HCT116 (cell line): ENCODE results near the gene RFX8. TPM values are rescaled to one million over a fixed set of nuclear protein-coding genes. Genes with fewer than 3 reads are reported as not detected.

Experiments
- ATAC-seq: fragments of 200-7000 bp; cut with Tn5 transposase; 2 replicates; pipeline ENCODE4 v1.9.1; 2020; ENCODE audit warnings: mild to moderate bottlenecking, moderate library complexity
- BruUV-seq: library from RNA; stranded (reverse); fragments of 400-500 nt; replicated peaks from 2 replicates; lab custom pipeline; 2021; lab: Mats Ljungman, UMichigan
- CTCF ChIA-PET: fragments of 300-600 bp; sonication (Branson Sonifier 250); formaldehyde crosslinking; loops from one replicate; lab custom pipeline; 2021; ENCODE audit warnings: antibody characterized with exemption; lab: Charles Lee
- POLR2A ChIA-PET: fragments of 300-600, 350-600 bp; sonication (Branson Sonifier 250); formaldehyde crosslinking; loops from one replicate; lab custom pipeline; 2021; ENCODE audit warnings: antibody characterized with exemption; lab: Charles Lee
- RAD21 ChIA-PET, 2 experiments: fragments of 300-600 bp; sonication (Branson Sonifier 250); formaldehyde crosslinking; loops; one replicate each; lab custom pipeline; 2023; ENCODE audit warnings: low total read pairs in 2 of 2; ENCODE audit not compliant: uncharacterized antibody in 2 of 2, unreplicated experiment in 2 of 2, low non-redundant PET in 1 of 2; lab: Charles Lee
- DNase-seq: peaks from one replicate; pipeline ENCODE4 v3.0.0-alpha.2; 2010; ENCODE audit warnings: low read depth, low spot score
- H2AFZ ChIP-seq: fragments of 200-600 bp; shearing (Covaris generic), sonication (generic); 2 replicates; pipeline ENCODE4 v1.6.1; 2017; ENCODE audit warnings: low read depth, mixed run types, mixed read lengths, antibody characterized with exemption, low read length; ENCODE audit not compliant: poor library complexity, severe bottlenecking
- H3K27ac ChIP-seq: 2 replicates; pipeline ENCODE4 v1.5.1; 2012; ENCODE audit warnings: low read depth, low read length
- H3K27me3 ChIP-seq: fragments of 200-600 bp; sonication (generic); 2 replicates; pipeline ENCODE4 v1.6.1; 2016; ENCODE audit warnings: mixed run types, low read length, mixed read lengths; ENCODE audit not compliant: insufficient read depth
- H3K36me3 ChIP-seq, 2 experiments: fragments of 200-500 bp in 1 of 2; fragments of 200-600 bp in 1 of 2; sonication (Bioruptor generic) in 1 of 2; sonication (generic) in 1 of 2; 2 replicates each; pipeline versions ENCODE4 v1.5.1 to v1.6.1; 2014 to 2016; ENCODE audit warnings: low read length in 2 of 2, inconsistent platforms in 1 of 2, mixed read lengths in 1 of 2, mixed run types in 1 of 2; ENCODE audit not compliant: insufficient read depth in 2 of 2, control insufficient read depth in 1 of 2
- H3K4me1 ChIP-seq, 2 experiments: fragments of 200-600 bp in 1 of 2; sonication (generic) in 1 of 2; 2 replicates each; pipeline versions ENCODE4 v1.5.1 to v1.6.1; 2012 to 2017; ENCODE audit warnings: low read length in 2 of 2, inconsistent platforms in 1 of 2, mild to moderate bottlenecking in 1 of 2, mixed read lengths in 1 of 2, mixed run types in 1 of 2, moderate library complexity in 1 of 2; ENCODE audit not compliant: insufficient read depth in 2 of 2, control insufficient read depth in 1 of 2
- H3K4me2 ChIP-seq: fragments of 200-600 bp; sonication (generic); 2 replicates; pipeline ENCODE4 v1.6.1; 2017; ENCODE audit warnings: mixed run types, low read length, mixed read lengths
- H3K4me3 ChIP-seq, 2 experiments: fragments of 200-600 bp in 1 of 2; sonication (generic) in 1 of 2; replicated peaks in 1 of 2; 2 replicates each; pipeline ENCODE4 v1.5.1; 2011 to 2016; ENCODE audit warnings: low read length in 2 of 2, control low read depth in 1 of 2, low read depth in 1 of 2, mild to moderate bottlenecking in 1 of 2, mixed read lengths in 1 of 2, mixed run types in 1 of 2
- H3K79me2 ChIP-seq: fragments of 200-600 bp; sonication (generic); 2 replicates; pipeline ENCODE4 v1.6.1; 2017; ENCODE audit warnings: mild to moderate bottlenecking, mixed run types, low read length, moderate library complexity, mixed read lengths; ENCODE audit not compliant: insufficient read depth
- H3K9ac ChIP-seq: fragments of 200-600 bp; sonication (generic); 2 replicates; pipeline ENCODE4 v1.6.1; 2016; ENCODE audit warnings: low read length, mixed read lengths
- H3K9me2 ChIP-seq: fragments of 200-600 bp; sonication (generic), shearing (Covaris generic); 2 replicates; pipeline ENCODE4 v1.6.1; 2017; ENCODE audit warnings: mixed run types, mild to moderate bottlenecking, moderate library complexity; ENCODE audit not compliant: insufficient read depth
- H3K9me3 ChIP-seq, 2 experiments: fragments of 200-500 bp in 1 of 2; fragments of 200-600 bp in 1 of 2; sonication (Bioruptor generic) in 1 of 2; sonication (generic) in 1 of 2; 2 replicates each; pipeline ENCODE4 v1.6.1; 2014 to 2017; ENCODE audit warnings: low read length in 2 of 2, mixed read lengths in 2 of 2, inconsistent platforms in 1 of 2, low read depth in 1 of 2, mild to moderate bottlenecking in 1 of 2, mixed run types in 1 of 2, moderate library complexity in 1 of 2; ENCODE audit not compliant: control insufficient read depth in 1 of 2, insufficient read depth in 1 of 2
- H4K20me1 ChIP-seq: fragments of 200-600 bp; sonication (generic), shearing (Covaris generic); 2 replicates; pipeline ENCODE4 v1.6.1; 2017; ENCODE audit warnings: mixed run types, mild to moderate bottlenecking, moderate library complexity; ENCODE audit not compliant: insufficient read depth
- EGR1 ChIP-seq: IDR thresholded peaks from 2 replicates; pipeline ENCODE4 v1.6.1; 2012; ENCODE audit warnings: low read depth
- ELF1 ChIP-seq: IDR thresholded peaks from 2 replicates; pipeline ENCODE4 v1.6.1; 2012; ENCODE audit warnings: low read depth, borderline replicate concordance
- EZH2 ChIP-seq: fragments of 200-600 bp; sonication (generic); IDR thresholded peaks from 2 replicates; pipeline ENCODE4 v1.6.1; 2017; ENCODE audit warnings: antibody characterized with exemption, mixed run types
- FOSL1 ChIP-seq: IDR thresholded peaks from 2 replicates; pipeline ENCODE4 v1.6.1; 2012; ENCODE audit warnings: low read depth
- JUND ChIP-seq: IDR thresholded peaks from 2 replicates; pipeline ENCODE4 v1.6.1; 2012
- POLR2A ChIP-seq: IDR thresholded peaks from 2 replicates; pipeline ENCODE4 v1.7.0; 2011; ENCODE audit warnings: borderline replicate concordance; ENCODE audit not compliant: insufficient read depth, insufficient read length; ENCODE audit errors: extremely low read depth
- RAD21 ChIP-seq: IDR thresholded peaks from 2 replicates; pipeline ENCODE4 v1.6.1; 2012; ENCODE audit warnings: low read depth, mild to moderate bottlenecking
- SIN3A ChIP-seq: IDR thresholded peaks from 2 replicates; pipeline ENCODE4 v1.6.1; 2012; ENCODE audit warnings: low read depth
- TCF7L2 ChIP-seq: IDR thresholded peaks from 2 replicates; pipeline ENCODE4 v1.7.0; 2011; ENCODE audit warnings: borderline replicate concordance, inconsistent platforms; ENCODE audit not compliant: insufficient read depth, insufficient read length; ENCODE audit errors: extremely low read depth
- YY1 ChIP-seq: IDR thresholded peaks from 2 replicates; pipeline ENCODE4 v1.6.1; 2011; ENCODE audit warnings: low read length, low read depth, moderate library complexity, mild to moderate bottlenecking; ENCODE audit not compliant: insufficient replicate concordance; ENCODE audit errors: extremely low read depth
- ZFX ChIP-seq: fragments of 450-650 bp; IDR thresholded peaks from 2 replicates; pipeline ENCODE4 v1.6.1; 2017
- intact Hi-C: fragments of 100-400 bp; cut with micrococcal nuclease; formaldehyde crosslinking; loops from 2 replicates; pipeline ENCODE4 v1.10.0; 2022
- total RNA-seq: library from RNA; stranded (reverse); gene quantifications from one replicate; pipeline ENCODE4 v1.2.1, GENCODE V29; 2021; ENCODE audit not compliant: unreplicated experiment
- TF ChIP-seq, protein P1 (sequence below), 3 experiments: fragments of 200-600 bp in 1 of 3; sonication (generic) in 1 of 3; IDR thresholded peaks in 2 of 3; conservative IDR thresholded peaks in 1 of 3; 2 replicates each; pipeline ENCODE4 v1.5.1; 2012 to 2017; ENCODE audit warnings: low read depth in 2 of 3, low read length in 2 of 3, antibody characterized with exemption in 1 of 3, borderline replicate concordance in 1 of 3, control low read depth in 1 of 3, mild to moderate bottlenecking in 1 of 3, mixed read lengths in 1 of 3, mixed run types in 1 of 3, moderate library complexity in 1 of 3; ENCODE audit not compliant: insufficient read depth in 1 of 3
- TF ChIP-seq, protein P2 (sequence below): IDR thresholded peaks from 2 replicates; pipeline ENCODE4 v1.6.1; 2012; ENCODE audit warnings: low read depth

Gene RFX8
- total RNA-seq, 1 experiment from 2014 or later: not detected

DNA sequence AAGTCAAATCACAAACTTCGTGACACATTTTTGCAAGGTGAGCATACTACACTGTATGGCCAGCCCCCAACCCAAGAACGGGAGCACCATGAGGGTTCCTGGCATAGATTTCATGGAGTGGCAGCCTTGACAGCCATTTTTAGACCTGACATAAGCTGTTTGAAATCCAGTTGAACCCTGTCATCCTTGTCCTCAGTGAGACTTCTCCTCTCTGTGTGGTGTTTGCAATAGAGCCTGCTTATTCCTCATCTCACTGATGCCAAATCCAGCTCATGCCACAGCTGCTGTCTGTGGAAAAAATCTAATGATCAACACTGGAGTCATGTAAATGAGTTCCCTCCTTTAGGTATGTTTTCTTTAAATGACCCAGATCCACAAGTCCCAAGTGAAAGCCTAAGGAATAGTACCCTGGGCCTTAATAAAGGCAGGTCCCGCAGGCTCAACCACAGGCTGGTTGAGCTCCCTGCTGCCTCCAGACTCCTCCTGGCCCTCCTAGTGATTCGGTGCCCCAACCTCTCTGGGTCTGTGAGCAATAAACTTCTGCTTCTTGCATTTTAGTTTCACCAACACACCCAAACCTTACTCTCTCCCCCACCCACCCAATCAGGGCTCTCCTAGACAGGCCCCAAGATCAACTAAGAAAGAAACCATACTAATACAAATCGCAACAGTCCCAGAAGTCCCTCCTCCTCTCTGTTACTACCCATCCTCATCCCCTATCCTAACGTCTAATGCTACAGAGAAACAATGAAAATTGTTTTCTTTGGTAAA lies 79.2 kb downstream of the RFX8 start:
- CTCF ChIA-PET: no interaction called here
- TF ChIP-seq ELF1 (no peak), TCF7L2 (no peak), POLR2A (no peak), YY1 (no peak), SIN3A (no peak), EZH2 (no peak), ZFX (no peak), RAD21 (no peak), EGR1 (no peak), JUND (no peak), FOSL1 (no peak)
- TF ChIP-seq, protein P1, sequence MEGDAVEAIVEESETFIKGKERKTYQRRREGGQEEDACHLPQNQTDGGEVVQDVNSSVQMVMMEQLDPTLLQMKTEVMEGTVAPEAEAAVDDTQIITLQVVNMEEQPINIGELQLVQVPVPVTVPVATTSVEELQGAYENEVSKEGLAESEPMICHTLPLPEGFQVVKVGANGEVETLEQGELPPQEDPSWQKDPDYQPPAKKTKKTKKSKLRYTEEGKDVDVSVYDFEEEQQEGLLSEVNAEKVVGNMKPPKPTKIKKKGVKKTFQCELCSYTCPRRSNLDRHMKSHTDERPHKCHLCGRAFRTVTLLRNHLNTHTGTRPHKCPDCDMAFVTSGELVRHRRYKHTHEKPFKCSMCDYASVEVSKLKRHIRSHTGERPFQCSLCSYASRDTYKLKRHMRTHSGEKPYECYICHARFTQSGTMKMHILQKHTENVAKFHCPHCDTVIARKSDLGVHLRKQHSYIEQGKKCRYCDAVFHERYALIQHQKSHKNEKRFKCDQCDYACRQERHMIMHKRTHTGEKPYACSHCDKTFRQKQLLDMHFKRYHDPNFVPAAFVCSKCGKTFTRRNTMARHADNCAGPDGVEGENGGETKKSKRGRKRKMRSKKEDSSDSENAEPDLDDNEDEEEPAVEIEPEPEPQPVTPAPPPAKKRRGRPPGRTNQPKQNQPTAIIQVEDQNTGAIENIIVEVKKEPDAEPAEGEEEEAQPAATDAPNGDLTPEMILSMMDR (IDR thresholded peaks at IDR 0.05 in 2 of 3, conservative IDR thresholded peaks at IDR 0.05 in 1 of 3; ENCODE audit: borderline replicate concordance in 1 of 3, insufficient read depth in 1 of 3, low read depth in 2 of 3, low read length in 2 of 3): no peak
- TF ChIP-seq, protein P2, sequence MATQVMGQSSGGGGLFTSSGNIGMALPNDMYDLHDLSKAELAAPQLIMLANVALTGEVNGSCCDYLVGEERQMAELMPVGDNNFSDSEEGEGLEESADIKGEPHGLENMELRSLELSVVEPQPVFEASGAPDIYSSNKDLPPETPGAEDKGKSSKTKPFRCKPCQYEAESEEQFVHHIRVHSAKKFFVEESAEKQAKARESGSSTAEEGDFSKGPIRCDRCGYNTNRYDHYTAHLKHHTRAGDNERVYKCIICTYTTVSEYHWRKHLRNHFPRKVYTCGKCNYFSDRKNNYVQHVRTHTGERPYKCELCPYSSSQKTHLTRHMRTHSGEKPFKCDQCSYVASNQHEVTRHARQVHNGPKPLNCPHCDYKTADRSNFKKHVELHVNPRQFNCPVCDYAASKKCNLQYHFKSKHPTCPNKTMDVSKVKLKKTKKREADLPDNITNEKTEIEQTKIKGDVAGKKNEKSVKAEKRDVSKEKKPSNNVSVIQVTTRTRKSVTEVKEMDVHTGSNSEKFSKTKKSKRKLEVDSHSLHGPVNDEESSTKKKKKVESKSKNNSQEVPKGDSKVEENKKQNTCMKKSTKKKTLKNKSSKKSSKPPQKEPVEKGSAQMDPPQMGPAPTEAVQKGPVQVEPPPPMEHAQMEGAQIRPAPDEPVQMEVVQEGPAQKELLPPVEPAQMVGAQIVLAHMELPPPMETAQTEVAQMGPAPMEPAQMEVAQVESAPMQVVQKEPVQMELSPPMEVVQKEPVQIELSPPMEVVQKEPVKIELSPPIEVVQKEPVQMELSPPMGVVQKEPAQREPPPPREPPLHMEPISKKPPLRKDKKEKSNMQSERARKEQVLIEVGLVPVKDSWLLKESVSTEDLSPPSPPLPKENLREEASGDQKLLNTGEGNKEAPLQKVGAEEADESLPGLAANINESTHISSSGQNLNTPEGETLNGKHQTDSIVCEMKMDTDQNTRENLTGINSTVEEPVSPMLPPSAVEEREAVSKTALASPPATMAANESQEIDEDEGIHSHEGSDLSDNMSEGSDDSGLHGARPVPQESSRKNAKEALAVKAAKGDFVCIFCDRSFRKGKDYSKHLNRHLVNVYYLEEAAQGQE: no peak
- Histone ChIP-seq H3K9me3 (no peaks in the 10 kb centered on the region), H3K4me1 (peaks cover 0 to 6% of the 10 kb centered on the region in 2 experiments; a peak in 1 of 4 replicates), H3K4me3 (no peak overlapping the region), H3K9ac (no peak overlapping the region), H3K27ac (no peak overlapping the region), H3K9me2 (no peaks in the 10 kb centered on the region), H3K4me2 (no peak overlapping the region), H3K36me3 (no peaks in the 10 kb centered on the region), H3K79me2 (no peaks in the 10 kb centered on the region), H4K20me1 (no peaks in the 10 kb centered on the region), H2AFZ (no peak overlapping the region), H3K27me3 (no peaks in the 10 kb centered on the region)
- no TSS peak for BruUV-seq
- RAD21 ChIA-PET: no interaction called here
- no peak for ATAC-seq
- no peak for DNase-seq
- POLR2A ChIA-PET: no interaction called here
- intact Hi-C loops: no loop called here
